HG03060 (cell line): Measurements from ENCODE around the gene TRIM66.

Experiments used
- ATAC-seq: cut with Tn5 transposase; IDR thresholded peaks from one replicate; pipeline ENCODE4 v1.9.1; 2021; ENCODE audit warnings: low read depth, moderate number of reproducible peaks; ENCODE audit not compliant: unreplicated experiment

The TRIM66 gene

GRCh38 chr11:8615291-8616032 lies 67.0 kb downstream of the TRIM66 start:
- ATAC-seq, result no peak

DNA sequence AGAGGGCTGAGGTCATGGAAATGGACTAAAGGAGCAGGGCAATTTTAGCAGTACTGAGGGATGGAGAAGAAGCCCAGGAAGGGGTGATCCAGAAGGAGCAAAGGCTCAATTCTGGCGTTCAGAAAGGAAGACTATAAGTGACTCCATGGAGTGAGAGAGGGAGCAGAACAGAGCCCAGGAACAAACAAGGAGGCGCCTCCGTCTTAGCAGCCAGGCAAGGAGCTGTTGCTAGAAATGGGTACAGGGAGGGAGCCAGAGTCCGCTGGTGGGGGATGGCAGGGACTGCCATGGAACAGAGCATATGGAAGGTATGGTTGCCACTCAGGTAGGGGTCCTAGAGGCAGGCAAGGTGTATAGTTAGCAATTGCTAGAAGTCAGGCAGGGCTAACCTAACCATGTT lies 68.0 kb downstream of the TRIM66 start:
- no peak for ATAC-seq

- no peak for ATAC-seq
These were observed 69.4 kb downstream of the TRIM66 start for GRCh38 chr11:8613036-8613435.

DNA sequence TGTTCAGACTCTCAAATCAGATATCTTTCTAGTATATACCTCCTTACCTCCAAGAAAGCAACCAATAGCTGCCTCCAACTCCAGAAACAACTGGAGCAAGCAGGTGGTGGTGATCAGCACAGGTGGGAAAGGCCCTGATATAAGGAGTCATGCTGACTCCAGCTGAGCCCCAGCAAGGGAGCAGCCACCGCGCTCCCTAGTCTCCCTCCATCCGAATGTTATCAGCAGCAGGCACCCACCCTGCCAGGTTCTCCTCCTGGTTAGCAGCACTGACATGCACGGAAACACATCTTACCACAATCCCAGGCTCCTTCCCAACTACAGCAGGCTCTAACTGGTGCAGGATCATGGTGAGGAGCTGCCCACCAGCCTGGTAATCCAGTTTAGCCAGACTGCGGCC lies 69.9 kb downstream of the TRIM66 start:
- no peak for ATAC-seq

- no peak for ATAC-seq
These were observed 71.8 kb downstream of the TRIM66 start for GRCh38 chr11:8610532-8611116.

DNA sequence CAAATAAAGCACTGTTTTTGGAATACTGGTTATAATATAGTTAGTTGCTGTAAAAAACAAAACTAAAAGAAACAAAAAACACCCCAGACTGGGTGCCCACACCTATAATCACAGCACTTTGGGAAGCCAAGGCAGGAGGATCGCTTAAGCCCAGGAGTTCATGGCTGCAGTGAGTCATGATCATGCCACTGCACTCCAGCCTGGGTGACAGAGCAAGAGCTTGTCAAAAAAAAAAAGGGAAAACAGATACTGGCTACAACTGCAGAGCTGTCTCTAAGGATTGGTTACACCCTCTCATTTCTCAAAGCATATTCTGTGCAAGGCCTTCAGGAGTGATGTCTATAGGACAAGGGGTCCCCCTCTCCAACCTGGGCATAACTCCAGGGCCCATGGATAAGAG lies 73.8 kb downstream of the TRIM66 start:
- ATAC-seq, result no peak

- no peak for ATAC-seq
These were observed 76.4 kb downstream of the TRIM66 start for GRCh38 chr11:8605971-8606563.

GRCh38 chr11:8604078-8604723 lies 78.3 kb downstream of the TRIM66 start:
- no peak for ATAC-seq

- ATAC-seq, result no peak
These were observed 78.8 kb downstream of the TRIM66 start for GRCh38 chr11:8603696-8604077.

DNA sequence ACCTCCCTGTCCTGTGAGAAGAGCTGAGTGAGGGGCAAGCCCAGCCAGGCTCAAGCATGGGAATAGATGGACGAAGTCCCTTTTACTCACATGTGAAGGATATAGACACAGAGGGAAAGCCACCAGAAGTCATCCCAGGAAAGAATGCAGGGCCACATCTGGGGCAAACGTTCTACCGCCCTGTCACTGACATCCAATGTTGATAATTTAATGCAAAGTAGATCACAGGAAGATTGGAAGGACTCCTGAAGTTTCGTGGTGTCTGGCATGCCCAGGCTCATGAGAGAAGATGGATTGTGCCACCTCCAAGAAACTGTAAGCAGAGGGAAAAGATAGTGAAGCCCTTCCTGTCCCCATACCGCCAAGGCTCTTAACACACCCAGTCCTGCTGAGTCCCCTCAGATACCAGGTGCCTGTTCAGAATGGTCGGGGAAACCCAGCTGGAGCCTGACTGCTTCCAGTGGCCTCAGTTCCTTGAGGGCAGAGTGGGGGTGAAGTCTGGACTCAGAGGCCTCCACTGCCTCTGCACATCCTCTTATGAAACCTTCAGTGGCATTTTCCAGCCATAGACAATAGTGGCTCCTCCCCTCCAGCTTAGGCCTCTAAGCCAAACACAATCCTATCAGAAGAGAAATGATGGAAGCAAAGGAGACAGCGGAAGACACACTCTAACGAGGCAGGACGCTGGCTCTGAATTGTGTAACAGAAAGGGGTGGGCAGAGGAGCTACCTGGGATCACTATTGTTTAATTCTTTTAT lies 80.9 kb downstream of the TRIM66 start:
- ATAC-seq, result no peak

- ATAC-seq, result no peak
These were observed 84.0 kb downstream of the TRIM66 start for GRCh38 chr11:8598506-8598905.

- no peak for ATAC-seq
These were observed 85.3 kb downstream of the TRIM66 start for GRCh38 chr11:8597182-8597581.

- ATAC-seq, result no peak
These were observed 85.9 kb downstream of the TRIM66 start for GRCh38 chr11:8596504-8597046.

DNA sequence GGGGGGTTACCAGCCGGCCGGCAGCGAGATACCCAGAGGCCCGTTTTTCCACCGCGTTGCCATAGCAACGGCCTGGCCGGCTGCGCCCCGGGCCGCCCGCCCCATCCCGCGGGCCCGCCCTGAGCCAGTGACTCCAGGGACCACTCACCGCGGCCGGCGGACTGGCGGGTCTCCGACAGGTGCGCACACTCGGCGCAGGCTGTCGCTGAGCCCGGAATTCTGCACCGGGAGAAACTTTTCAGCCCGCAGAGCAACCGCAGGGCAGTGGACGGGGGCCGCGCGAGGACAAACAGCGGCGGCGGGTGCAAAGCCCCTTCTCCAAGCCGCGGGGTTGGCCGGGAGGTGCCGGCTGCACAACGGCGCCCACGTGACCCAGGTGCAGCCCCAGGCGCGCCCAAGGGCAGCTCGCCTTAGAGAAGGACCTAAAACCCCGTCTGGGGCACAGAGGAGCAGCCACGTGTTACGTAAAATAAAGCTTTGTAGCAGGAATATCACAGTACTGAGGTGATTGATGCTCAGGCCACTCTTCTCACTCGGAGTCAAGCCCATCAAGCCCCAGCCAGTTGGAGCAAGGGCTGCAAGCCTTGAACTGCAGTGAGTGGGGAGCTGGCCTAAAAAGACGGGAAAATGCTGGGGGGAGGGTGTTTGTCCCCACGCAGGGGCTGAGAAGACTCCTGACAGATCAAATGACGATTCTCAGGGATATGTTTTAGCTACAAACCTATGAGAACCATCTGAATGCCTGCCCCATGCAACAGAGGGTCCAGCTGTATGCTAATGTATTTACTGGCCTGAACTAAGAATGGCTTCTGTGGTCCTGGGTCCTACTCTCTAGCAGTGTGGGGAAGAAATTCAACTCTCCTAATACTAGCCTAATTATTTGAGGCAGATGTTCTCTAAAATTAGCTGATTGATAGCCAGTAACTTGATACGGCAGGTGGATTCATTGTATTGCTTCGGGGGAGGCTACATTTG lies 88.2 kb downstream of the TRIM66 start, which contains the start of gene STK33:
STK33 (minus strand) TSS at position 294 of the 975 bp plus-strand sequence. CDS start 119,323 bp downstream, outside the sequence.
- peak; percentile 62 for ATAC-seq

GRCh38 chr11:8593455-8593854 lies 89.0 kb downstream of the TRIM66 start:
- no peak for ATAC-seq

- no peak for ATAC-seq
These were observed 94.5 kb downstream of the TRIM66 start for GRCh38 chr11:8587915-8588314.

GRCh38 chr11:8586805-8587204 lies 95.7 kb downstream of the TRIM66 start:
- no peak for ATAC-seq

DNA sequence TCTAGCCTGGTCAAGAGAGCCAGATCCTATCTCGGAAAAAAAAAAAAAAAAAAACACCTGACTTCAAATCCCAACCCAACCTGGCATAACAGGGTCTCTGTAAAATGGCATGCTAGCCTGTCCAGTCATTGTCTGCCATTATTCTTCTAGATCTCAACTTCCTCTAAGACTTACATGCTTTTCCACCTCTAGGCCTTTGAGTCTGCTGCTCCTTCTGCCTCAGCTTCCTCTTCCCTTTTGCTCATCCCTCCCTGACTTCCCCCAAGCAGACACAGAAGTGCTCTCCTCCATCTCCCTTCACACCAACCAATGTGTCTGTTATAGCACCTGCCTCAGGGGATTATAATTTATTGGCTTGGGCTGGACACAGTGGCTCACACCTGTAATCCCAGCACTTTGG lies 96.3 kb downstream of the TRIM66 start:
- no peak for ATAC-seq

DNA sequence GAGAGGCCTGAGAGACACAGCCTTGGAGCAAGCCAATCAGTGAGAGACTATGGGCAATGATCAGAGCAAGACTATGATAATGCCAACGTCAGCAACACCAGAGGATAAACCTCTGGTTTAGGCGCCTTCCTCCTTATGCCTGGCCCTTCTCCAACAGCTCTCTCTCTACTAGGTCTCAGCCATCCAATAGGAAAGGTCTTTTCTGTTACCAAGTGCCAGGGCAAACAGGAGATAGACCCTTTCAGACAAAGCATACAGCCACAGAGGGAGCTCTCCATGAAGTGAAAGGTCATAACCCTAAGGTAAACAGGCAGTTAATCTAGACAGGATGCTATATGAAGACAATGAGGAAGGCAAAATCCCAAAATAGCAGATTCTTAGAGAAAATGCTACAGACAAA lies 98.0 kb downstream of the TRIM66 start:
- no peak for ATAC-seq
